ENCODE results near the gene EDEM1.
"Not testable (repeated sequence)": the region's sequence is repeated elsewhere in the genome, so short reads cannot be mapped to it uniquely, and the experiment has no call there.

The EDEM1 gene

DNA sequence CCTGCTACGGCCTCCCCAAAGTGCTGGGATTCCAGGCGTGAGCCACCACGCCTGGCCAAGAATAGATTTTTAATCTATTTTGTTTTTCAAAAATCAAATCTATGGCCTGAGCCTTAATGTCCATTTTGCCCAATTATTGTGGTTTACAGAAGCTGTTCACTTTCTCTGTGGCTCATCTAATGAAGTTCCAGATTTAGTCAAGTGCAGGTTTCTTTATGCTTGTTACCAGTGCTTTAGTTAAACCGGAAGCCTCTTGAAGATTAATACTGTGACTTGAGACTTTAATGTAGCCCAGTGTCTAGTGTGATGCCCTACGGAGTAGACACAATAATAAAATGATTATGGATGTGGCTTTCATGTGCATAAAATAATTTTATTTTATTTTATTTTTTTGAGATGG is 16.5 kb upstream of the EDEM1 start:
- no peaks in the 10 kb centered on the region for H3K9me3 ChIP-seq (ENCODE audit: insufficient read depth, low read length)
- H3K36me3 ChIP-seq (ENCODE audit: insufficient read depth, insufficient read length, low read length): peaks cover 43% of the 10 kb centered on the region

DNA sequence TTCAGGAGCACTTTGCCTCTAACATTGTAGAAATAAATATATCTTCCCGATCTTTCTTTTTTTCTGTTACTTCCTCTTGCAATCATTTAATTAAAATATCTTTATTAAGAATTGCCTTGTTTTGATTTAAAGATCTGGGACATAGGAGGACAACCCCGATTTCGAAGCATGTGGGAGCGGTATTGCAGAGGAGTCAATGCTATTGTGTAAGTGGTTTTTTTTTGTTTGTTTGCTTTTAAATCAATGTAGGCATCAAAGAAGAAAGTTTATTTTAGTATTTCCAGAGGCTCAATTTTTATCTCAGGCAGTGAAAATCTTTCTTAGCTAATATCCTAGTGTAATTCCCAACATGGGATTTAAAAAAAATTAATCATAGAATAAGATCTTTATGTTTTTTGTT is 15.5 kb upstream of the EDEM1 start:
- TF ChIP-seq SUZ12 (IDR thresholded peaks at IDR 0.05; ENCODE audit: extremely low read depth, insufficient read depth, insufficient read length): no peak
- TF ChIP-seq ZNF274 (IDR thresholded peaks at IDR 0.05; ENCODE audit: low read depth, low read length): no peak
- no peak for TF ChIP-seq YY1 (IDR thresholded peaks at IDR 0.05; ENCODE audit: insufficient read depth, insufficient read length)
- no peaks in the 10 kb centered on the region for H3K9me3 ChIP-seq (ENCODE audit: insufficient read depth, low read length)
- no peaks in the 10 kb centered on the region for H3K27me3 ChIP-seq (ENCODE audit: insufficient read depth, insufficient read length)
- H3K4me1 ChIP-seq (ENCODE audit: insufficient read depth, insufficient read length): no peaks in the 10 kb centered on the region
- peaks cover 51% of the 10 kb centered on the region for H3K36me3 ChIP-seq (ENCODE audit: insufficient read depth, insufficient read length, low read length)
- H3K4me3 ChIP-seq (ENCODE audit: insufficient read length, low read depth): no peak overlapping the region
- DNase-seq (ENCODE audit: low read depth, low spot score): no peak
- no peak overlapping the region for H3K9ac ChIP-seq (ENCODE audit: insufficient read length, low read depth)

More for the DNA sequence above, 16.5 kb upstream of the EDEM1 start:
- Histone ChIP-seq H3K4me3 (ENCODE audit: insufficient read length, low read depth) (no peak overlapping the region), H3K4me1 (ENCODE audit: insufficient read depth, insufficient read length) (no peaks in the 10 kb centered on the region), H3K9ac (ENCODE audit: insufficient read length, low read depth) (no peak overlapping the region), H3K27me3 (ENCODE audit: insufficient read depth, insufficient read length) (no peaks in the 10 kb centered on the region)
- no peak for DNase-seq (ENCODE audit: low read depth, low spot score)
- TF ChIP-seq YY1 (IDR thresholded peaks at IDR 0.05; ENCODE audit: insufficient read depth, insufficient read length) (no peak), ZNF274 (IDR thresholded peaks at IDR 0.05; ENCODE audit: low read depth, low read length) (no peak), SUZ12 (IDR thresholded peaks at IDR 0.05; ENCODE audit: extremely low read depth, insufficient read depth, insufficient read length) (no peak)

- H3K9ac ChIP-seq (ENCODE audit: insufficient read length, low read depth); H3K9me3 ChIP-seq (ENCODE audit: insufficient read depth, low read length); H3K4me3 ChIP-seq (ENCODE audit: insufficient read length, low read depth); H3K27me3 ChIP-seq (ENCODE audit: insufficient read depth, insufficient read length); DNase-seq (ENCODE audit: low read depth, low spot score); H3K4me1 ChIP-seq (ENCODE audit: insufficient read depth, insufficient read length): not testable (repeated sequence)
- peaks cover 74% of the 10 kb centered on the region for H3K36me3 ChIP-seq (ENCODE audit: insufficient read depth, insufficient read length, low read length)
Measured at GRCh38 chr3:5179036-5179435, 8.5 kb upstream of the EDEM1 start.

DNA sequence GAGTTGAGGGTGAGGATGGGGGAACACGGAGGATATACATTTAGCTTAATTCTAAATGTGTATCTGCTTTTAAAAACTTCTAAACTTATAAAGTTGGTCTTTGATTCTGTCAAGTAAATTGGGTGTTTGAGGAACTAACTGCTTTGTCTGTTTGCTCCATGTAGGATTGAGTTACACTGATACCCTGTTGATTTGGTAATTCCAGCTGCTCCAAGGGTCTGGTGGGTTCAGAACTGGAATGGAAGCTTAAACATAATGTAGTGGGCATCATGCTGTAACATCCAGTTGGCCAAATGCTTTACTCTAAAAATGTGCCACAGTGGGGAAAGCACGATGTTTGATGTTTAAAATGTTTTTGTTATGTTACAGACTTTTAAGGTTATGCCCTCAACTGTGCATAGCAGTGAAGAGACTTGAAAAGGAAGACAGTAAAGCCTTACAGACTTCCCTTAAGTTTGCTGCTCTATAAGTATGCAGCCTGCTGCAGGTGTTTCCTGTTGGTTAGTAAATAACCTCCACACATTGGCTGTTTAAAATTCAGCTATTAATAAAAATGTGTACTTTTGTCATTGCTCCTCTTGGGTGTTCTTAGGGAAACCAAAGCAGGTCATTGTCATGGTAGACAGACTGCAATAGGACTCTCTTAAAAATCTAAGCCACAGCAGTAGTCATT is 5.9 kb upstream of the EDEM1 start:
- TF ChIP-seq SUZ12 (IDR thresholded peaks at IDR 0.05; ENCODE audit: extremely low read depth, insufficient read depth, insufficient read length) (no peak), YY1 (IDR thresholded peaks at IDR 0.05; ENCODE audit: insufficient read depth, insufficient read length) (no peak), ZNF274 (IDR thresholded peaks at IDR 0.05; ENCODE audit: low read depth, low read length) (no peak)
- Histone ChIP-seq H3K36me3 (ENCODE audit: insufficient read depth, insufficient read length, low read length) (peaks cover 54% of the 10 kb centered on the region), H3K4me3 (ENCODE audit: insufficient read length, low read depth) (no peak overlapping the region)

GRCh38 chr3:5183714-5184113 is 3.8 kb upstream of the EDEM1 start:
- not testable (repeated sequence) for DNase-seq (ENCODE audit: low read depth, low spot score); H3K9me3 ChIP-seq (ENCODE audit: insufficient read depth, low read length); H3K4me1 ChIP-seq (ENCODE audit: insufficient read depth, insufficient read length); H3K9ac ChIP-seq (ENCODE audit: insufficient read length, low read depth); H3K4me3 ChIP-seq (ENCODE audit: insufficient read length, low read depth); H3K27me3 ChIP-seq (ENCODE audit: insufficient read depth, insufficient read length)
- peaks cover 38% of the 10 kb centered on the region for H3K36me3 ChIP-seq (ENCODE audit: insufficient read depth, insufficient read length, low read length)

More for the DNA sequence above, 5.9 kb upstream of the EDEM1 start:
- DNase-seq (ENCODE audit: low read depth, low spot score): no peak
- Histone ChIP-seq H3K4me1 (ENCODE audit: insufficient read depth, insufficient read length) (no peaks in the 10 kb centered on the region), H3K9ac (ENCODE audit: insufficient read length, low read depth) (no peak overlapping the region), H3K9me3 (ENCODE audit: insufficient read depth, low read length) (no peaks in the 10 kb centered on the region), H3K27me3 (ENCODE audit: insufficient read depth, insufficient read length) (peaks cover 4% of the 10 kb centered on the region)

DNA sequence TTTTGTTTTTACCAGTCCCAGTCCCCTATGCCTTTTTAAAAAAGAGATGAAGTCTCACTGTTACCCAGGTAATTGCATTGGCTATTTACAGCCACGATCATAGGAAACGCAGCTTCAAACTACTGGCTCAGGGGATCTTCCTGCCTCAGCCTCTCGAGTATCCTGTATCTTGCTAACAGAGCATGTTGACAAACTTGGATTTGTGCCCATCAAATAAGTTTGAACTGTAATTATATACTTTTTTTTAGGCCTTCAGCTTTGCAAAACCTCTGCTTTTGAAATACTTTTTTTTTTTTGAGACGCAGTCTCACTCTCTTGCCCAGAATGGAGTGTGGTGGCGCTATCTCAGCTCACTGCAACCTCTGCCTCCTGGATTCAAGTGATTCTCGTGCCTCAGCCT is 3.0 kb upstream of the EDEM1 start:
- Histone ChIP-seq H3K4me3 (ENCODE audit: insufficient read length, low read depth) (no peak overlapping the region), H3K27me3 (ENCODE audit: insufficient read depth, insufficient read length) (peaks cover 4% of the 10 kb centered on the region), H3K36me3 (ENCODE audit: insufficient read depth, insufficient read length, low read length) (peaks cover 32% of the 10 kb centered on the region), H3K4me1 (ENCODE audit: insufficient read depth, insufficient read length) (no peaks in the 10 kb centered on the region), H3K9ac (ENCODE audit: insufficient read length, low read depth) (no peak overlapping the region), H3K9me3 (ENCODE audit: insufficient read depth, low read length) (no peaks in the 10 kb centered on the region)
- DNase-seq (ENCODE audit: low read depth, low spot score): no peak
- TF ChIP-seq YY1 (IDR thresholded peaks at IDR 0.05; ENCODE audit: insufficient read depth, insufficient read length) (no peak), SUZ12 (IDR thresholded peaks at IDR 0.05; ENCODE audit: extremely low read depth, insufficient read depth, insufficient read length) (no peak), ZNF274 (IDR thresholded peaks at IDR 0.05; ENCODE audit: low read depth, low read length) (no peak)

DNA sequence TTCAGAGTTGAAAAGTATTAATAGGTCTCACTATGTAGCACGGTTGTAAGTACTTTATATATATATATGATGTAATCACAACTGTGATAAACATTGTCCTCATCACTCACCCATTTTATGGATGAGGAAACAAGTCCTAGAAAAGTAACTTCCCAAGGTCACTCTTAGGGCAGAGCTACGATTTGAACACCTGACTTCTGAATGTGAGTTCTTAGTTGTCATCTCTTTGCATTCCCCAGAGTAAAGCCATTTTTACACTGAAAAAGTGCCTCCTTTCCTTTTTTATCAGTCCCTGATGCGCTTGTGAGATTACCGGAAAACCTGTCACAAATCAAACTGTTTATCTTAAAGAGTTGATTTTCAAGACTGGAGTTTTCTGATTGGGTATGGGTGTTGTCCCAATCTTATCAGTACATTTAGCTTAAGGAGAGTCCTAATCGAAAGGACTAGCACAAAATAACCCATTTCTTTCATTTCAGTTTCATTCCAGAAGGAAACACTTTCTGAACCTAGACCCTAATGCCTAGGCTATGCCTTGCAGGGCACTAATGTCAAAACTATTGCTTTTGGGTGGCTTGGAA is 2.3 kb upstream of the EDEM1 start:
- Histone ChIP-seq H3K36me3 (ENCODE audit: insufficient read depth, insufficient read length, low read length) (peaks cover 28% of the 10 kb centered on the region), H3K4me3 (ENCODE audit: insufficient read length, low read depth) (no peak overlapping the region), H3K27me3 (ENCODE audit: insufficient read depth, insufficient read length) (peaks cover 4% of the 10 kb centered on the region), H3K4me1 (ENCODE audit: insufficient read depth, insufficient read length) (no peaks in the 10 kb centered on the region), H3K9ac (ENCODE audit: insufficient read length, low read depth) (no peak overlapping the region), H3K9me3 (ENCODE audit: insufficient read depth, low read length) (no peaks in the 10 kb centered on the region)
- TF ChIP-seq ZNF274 (IDR thresholded peaks at IDR 0.05; ENCODE audit: low read depth, low read length) (no peak), YY1 (IDR thresholded peaks at IDR 0.05; ENCODE audit: insufficient read depth, insufficient read length) (no peak), SUZ12 (IDR thresholded peaks at IDR 0.05; ENCODE audit: extremely low read depth, insufficient read depth, insufficient read length) (no peak)
- no peak for DNase-seq (ENCODE audit: low read depth, low spot score)
